Endothelial cell of umbilical vein (primary cell): ENCODE results near the gene MARVELD2.

Experiments used
- EZH2 ChIP-seq: IDR thresholded peaks from 2 replicates; pipeline ENCODE4 v1.6.1; 2012; ENCODE audit warnings: borderline replicate concordance, low read depth, mild to moderate bottlenecking, moderate library complexity, low read length, inconsistent platforms; ENCODE audit not compliant: severe bottlenecking
- MYC ChIP-seq: IDR thresholded peaks from one replicate; pipeline ENCODE4 v1.6.1; 2011; ENCODE audit warnings: mild to moderate bottlenecking, low read depth, low read length
- POLR2A ChIP-seq: IDR thresholded peaks from 2 replicates; pipeline ENCODE4 v1.6.1; 2012; ENCODE audit warnings: low read depth, mild to moderate bottlenecking, control low read depth, low read length
- POLR2AphosphoS5 ChIP-seq: IDR thresholded peaks from 2 replicates; pipeline ENCODE4 v1.6.1; 2012; ENCODE audit warnings: low read depth, mild to moderate bottlenecking, control low read depth, low read length, moderate library complexity; ENCODE audit not compliant: insufficient read depth
- TF ChIP-seq, protein P1 (sequence below), 2 donors: IDR thresholded peaks; 1 replicate in 1 of 2; 2 replicates in 1 of 2; pipeline ENCODE4 v1.5.1; 2011; ENCODE audit warnings: low read length in 2 of 2, mild to moderate bottlenecking in 2 of 2, moderate library complexity in 2 of 2, control low read depth in 1 of 2, inconsistent platforms in 1 of 2, low read depth in 1 of 2; ENCODE audit not compliant: insufficient read depth in 1 of 2; ENCODE audit errors: extremely low read depth in 1 of 2

GRCh38 chr5:69492923-69493395 lies 78.0 kb downstream of the MARVELD2 start:
- TF ChIP-seq POLR2AphosphoS5 (no peak), MYC (no peak), POLR2A (no peak), EZH2 (no peak)
- TF ChIP-seq, protein P1, sequence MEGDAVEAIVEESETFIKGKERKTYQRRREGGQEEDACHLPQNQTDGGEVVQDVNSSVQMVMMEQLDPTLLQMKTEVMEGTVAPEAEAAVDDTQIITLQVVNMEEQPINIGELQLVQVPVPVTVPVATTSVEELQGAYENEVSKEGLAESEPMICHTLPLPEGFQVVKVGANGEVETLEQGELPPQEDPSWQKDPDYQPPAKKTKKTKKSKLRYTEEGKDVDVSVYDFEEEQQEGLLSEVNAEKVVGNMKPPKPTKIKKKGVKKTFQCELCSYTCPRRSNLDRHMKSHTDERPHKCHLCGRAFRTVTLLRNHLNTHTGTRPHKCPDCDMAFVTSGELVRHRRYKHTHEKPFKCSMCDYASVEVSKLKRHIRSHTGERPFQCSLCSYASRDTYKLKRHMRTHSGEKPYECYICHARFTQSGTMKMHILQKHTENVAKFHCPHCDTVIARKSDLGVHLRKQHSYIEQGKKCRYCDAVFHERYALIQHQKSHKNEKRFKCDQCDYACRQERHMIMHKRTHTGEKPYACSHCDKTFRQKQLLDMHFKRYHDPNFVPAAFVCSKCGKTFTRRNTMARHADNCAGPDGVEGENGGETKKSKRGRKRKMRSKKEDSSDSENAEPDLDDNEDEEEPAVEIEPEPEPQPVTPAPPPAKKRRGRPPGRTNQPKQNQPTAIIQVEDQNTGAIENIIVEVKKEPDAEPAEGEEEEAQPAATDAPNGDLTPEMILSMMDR (IDR thresholded peaks at IDR 0.05; ENCODE audit: extremely low read depth in 1 of 2, insufficient read depth in 1 of 2, low read depth in 1 of 2, low read length in 2 of 2), result no peak
